ENCODE data around the gene THBS2.
A peak's percentile ranks its signal among the peaks of the same experiment; 100 is the strongest.

Gene THBS2

DNA sequence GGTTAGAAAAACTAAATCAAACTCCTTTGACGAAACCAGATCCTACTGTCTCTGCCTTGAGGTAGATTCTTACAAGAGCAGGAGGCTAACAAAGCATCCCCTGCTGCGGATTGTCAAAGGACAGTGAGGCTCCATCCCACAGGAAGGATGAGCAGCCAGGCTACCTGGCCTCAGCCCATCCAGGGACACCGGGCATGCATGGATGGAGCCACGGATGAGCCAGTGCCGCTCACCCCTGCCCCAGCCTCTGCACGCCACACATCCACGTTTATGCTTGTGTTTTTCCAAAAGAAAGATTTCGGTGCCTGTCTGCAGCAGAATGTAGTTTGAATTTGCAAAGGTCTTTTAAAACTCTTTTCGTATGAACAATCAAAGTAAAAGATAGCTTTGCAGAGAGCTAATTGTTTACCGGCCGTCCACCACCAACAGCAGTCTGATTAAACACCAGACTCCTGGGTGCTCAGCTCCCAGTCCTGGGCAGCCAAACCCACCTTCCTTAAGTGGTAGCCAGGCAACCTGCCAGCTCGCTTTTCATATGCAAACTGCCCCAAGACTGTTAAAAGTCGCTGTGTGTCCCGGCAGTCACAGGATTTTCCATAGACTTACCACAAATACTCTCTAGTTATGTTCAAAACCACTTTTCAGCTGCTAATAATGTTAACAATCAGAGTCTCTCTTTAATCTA, 999 bp downstream of the THBS2 start:
- peak in 31 of 42 donors; percentile 30 to 83 (median 59) for DNase-seq
- intact Hi-C loops (cut with DNase I), result no loop called here

GRCh38 chr6:169251822-169252504, 1.7 kb downstream of the THBS2 start:
- intact Hi-C loops (cut with DNase I), result loop anchor here (2.0 kb wide), 1 partner anchor 39 kb away; no protein-coding TSS in a partner anchor
- peak in 3 of 42 donors; percentile 24 to 41 (median 30) for DNase-seq

GRCh38 chr6:169251371-169251802, 2.3 kb downstream of the THBS2 start:
- intact Hi-C loops (cut with DNase I), result loop anchor here (2.0 kb wide), 1 partner anchor 39 kb away; no protein-coding TSS in a partner anchor
- DNase-seq, result peak in 23 of 42 donors; percentile 40 to 78 (median 52)

DNA sequence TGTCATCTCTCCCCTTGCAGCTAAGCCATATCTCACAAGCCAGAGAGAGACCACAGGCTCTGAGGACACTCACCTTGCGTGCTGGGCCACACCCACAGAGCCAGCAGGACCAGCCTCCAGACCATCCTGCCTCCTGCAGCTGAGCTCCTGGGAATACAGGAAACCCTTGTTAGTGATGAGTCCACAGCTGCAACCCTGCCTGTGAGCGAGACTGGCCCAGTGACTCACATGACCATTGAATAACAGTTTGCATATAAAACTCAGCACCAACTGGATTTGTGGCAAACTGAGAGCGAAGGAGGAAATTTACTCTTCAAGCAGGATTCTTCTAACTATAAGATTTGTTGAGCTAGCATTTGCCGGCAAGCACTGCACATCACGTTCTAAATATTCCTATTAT, 3.0 kb downstream of the THBS2 start:
- DNase-seq, result peak; percentile 59 to 93 (median 82)
- intact Hi-C loops (cut with DNase I), result loop anchor here (2.0 kb wide), 1 partner anchor 38 kb away; no protein-coding TSS in a partner anchor

DNA sequence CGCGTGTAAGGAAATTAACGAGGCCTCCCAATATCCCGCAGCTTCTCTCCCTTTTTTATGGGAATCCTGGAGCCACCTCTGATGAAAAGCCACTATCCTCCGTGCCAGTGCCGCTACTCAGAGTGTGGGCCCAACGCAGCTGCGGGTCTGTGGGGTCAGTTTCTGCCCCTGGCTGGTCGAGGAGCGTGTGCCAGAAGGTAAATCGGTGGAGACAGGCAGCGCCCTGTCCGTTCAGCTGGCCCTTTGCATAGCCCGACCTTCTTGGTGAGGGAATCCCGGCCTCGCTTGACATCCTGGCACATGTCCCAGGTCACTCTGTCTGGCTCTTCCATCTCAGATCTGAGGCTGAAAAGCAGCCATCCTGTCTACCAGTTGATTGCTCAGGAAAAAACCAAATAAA, 4.6 kb downstream of the THBS2 start:
- DNase-seq, result peak in 21 of 42 donors; percentile 5 to 81 (median 48)

GRCh38 chr6:169248521-169248971, 5.1 kb downstream of the THBS2 start:
- DNase-seq, result peak in 5 of 42 donors; percentile 10 to 41 (median 28)
- intact Hi-C loops (cut with DNase I), result no loop called here

More for the DNA sequence above, 4.6 kb downstream of the THBS2 start:
- intact Hi-C loops (cut with DNase I), result no loop called here

- peak in 1 of 42 donors; percentile 25 for DNase-seq
- intact Hi-C loops (cut with DNase I), result no loop called here
Measured at GRCh38 chr6:169247991-169248390, 5.7 kb downstream of the THBS2 start.

DNA sequence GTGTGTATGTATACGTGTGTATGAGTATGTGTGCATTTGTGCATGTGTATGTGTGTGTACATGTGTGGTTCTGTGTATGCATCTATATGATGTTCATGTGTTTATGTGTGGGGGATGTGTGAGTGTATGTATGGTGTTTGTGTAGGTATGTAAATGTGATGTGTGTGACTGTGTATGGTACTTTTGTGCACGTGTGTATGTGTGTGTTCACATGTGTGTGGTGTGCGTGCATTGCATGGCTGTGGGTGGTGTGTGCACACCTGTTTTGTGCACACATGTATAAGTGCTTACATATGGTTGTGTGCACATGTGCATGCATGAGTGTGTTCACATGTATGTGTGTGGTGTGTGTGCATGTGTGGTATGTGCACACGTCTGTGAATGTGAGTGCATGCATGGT, 6.2 kb downstream of the THBS2 start:
- intact Hi-C loops (cut with DNase I), result no loop called here
- no peak for DNase-seq

- intact Hi-C loops (cut with DNase I), result no loop called here
- DNase-seq, result peak in 1 of 42 donors; percentile 25
Measured at GRCh38 chr6:169246445-169246844, 7.2 kb downstream of the THBS2 start.

GRCh38 chr6:169244684-169245383, 8.8 kb downstream of the THBS2 start:
- intact Hi-C loops (cut with DNase I), result no loop called here
- peak in 2 of 42 donors; percentile 2 to 7 for DNase-seq

DNA sequence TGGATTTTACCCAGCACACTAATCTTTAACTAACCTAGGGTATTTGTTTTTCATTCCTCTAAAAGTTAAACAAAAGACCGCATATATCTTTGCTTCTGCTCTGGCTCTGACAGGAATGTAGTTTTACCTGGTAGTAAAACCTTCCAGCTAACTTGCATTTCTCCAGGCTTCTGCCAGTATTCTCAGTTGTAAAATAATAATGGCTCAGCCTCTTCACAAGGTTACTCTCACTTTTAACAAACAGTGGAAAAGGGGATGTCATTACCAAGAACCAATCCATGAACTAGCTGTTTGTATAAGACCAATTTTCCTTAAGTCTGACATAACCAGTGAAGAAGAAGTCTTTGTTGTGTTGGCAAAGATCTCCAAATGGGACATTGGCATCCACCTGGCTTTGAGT, 10.0 kb downstream of the THBS2 start:
- no peak for DNase-seq
- intact Hi-C loops (cut with DNase I), result no loop called here

DNA sequence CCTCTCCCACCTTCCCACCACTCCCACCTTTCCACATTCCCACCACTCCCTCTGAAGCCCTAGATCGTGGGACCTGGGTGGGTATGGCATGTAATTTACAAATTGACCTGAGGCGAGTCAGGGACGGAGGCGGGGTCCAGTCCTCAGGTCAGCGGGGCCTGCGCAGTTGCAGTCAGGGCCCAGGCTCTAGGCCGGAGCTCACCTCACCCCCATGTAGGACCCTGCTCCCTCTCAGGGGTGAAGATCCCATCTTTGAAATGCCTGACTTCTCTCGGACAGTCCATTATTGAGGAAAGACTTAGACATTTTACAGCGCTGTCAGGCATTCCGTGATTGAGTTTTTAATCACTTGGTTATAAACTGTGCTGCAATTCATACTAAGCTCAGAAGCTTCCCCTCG, 10.5 kb downstream of the THBS2 start:
- intact Hi-C loops (cut with DNase I), result no loop called here
- DNase-seq, result no peak

- intact Hi-C loops (cut with DNase I), result no loop called here
- DNase-seq, result peak in 30 of 42 donors; percentile 16 to 86 (median 52)
Measured at GRCh38 chr6:169241688-169242350, 11.8 kb downstream of the THBS2 start.

DNA sequence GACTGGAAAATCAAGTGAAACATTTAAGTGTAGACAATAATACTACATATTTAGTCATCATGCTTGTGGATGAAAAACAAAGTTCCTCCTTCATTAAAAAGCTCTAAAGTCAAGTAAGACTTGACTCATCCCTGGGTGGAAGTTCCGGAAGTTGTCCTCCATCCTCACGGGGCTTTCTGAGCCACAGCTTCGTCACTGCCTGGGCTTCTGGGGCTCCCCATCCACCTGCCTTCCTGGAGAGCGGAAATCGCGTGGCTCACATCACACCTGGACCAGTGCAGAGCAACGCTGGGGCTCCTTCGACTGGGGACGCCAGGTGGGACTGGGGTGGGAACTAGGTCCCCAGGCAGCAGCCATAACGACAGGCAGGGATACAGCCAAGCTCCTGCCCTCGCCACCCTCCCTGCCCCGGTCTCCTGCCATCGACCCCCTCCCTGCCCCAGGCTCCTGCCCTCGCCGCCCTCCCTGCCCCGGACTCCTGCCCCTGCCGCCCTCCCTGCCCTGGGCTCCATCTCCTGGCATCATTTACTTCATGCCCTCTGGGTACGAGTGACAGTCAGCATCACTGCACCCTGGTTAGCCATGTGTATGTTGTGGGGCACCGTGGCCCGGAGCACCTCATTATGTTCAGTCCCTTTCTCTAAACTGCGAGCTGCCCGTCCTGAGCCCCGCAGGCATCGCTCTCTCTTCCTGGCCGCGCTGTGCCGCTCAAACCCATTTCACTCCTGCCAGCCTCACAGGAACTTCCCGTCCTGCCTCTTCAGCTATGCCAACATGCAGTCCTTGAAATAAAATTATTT, 12.9 kb downstream of the THBS2 start:
- intact Hi-C loops (cut with DNase I), result no loop called here
- peak in 1 of 42 donors; percentile 30 for DNase-seq

DNA sequence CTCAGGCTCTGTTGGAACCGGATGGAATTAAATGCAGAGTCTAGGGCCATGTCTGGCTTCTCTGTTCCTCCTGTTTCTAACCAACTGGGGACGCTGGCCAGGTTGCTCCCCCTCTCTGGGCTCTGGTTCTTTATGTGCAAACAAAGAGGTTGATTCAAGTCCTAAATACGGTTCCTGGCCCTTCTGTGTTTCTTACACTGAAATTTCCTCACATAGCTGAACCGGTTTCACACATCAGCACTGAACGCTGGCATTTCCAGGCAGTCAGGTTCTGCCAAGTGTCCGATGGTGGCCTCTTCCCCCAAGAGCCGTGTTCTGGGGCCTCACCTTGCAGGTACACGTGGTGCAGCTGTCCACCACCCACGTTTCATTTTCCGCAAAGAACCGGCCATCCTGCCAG, 13.5 kb downstream of the THBS2 start:
- intact Hi-C loops (cut with DNase I), result no loop called here
- peak in 25 of 42 donors; percentile 32 to 80 (median 57) for DNase-seq

DNA sequence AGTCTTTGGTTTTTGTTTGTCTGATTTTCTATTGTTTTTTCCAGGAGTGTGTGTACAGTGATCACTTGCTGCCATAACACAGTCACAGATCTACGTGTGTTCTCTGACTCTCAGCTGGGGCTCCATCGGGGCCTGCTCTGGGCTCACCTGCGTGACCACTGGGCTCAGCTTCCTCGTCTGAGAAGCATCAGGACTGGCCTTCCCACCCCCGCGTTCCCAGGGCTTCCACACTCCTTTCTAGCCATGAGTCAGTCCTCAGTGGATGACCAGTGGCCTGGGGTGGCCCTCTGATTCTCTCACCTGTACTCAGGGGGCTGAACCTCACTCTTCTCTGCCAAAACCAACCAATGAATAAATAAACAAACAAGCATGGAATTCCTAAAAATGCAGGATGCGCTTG, 14.5 kb downstream of the THBS2 start:
- intact Hi-C loops (cut with DNase I), result no loop called here
- DNase-seq, result peak in 1 of 42 donors; percentile 20

DNA sequence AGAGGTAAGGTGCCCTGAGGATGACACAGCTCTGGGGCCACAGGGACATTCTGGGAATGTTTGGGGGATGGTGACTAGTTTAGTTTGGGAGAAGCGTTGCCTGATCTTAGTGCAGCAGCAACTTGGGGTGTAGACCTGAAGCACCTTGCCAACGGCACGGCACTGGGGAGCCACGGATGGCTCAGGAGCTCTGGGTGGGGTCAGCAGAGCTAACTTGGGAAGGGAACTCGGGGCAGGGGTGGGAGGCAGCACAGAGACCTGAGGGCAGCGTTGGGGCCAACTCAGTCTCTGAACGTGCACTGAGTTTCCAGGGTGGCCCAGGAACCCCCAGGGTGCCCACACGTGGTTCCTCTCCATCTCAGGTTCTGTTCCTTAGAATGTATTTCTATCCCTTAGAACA, 14.9 kb downstream of the THBS2 start:
- intact Hi-C loops (cut with DNase I), result no loop called here
- DNase-seq, result peak in 1 of 42 donors; percentile 13

GRCh38 chr6:169237496-169238134, 16.0 kb downstream of the THBS2 start:
- intact Hi-C loops (cut with DNase I), result no loop called here
- peak in 1 of 42 donors; percentile 18 for DNase-seq
